Measurements from ENCODE around the gene RASL11A. TPM values are rescaled to one million over a fixed set of nuclear protein-coding genes. Genes with fewer than 3 reads are reported as not detected.

RASL11A gene
- total RNA-seq, 1 donor from 2014 or later: not detected

DNA sequence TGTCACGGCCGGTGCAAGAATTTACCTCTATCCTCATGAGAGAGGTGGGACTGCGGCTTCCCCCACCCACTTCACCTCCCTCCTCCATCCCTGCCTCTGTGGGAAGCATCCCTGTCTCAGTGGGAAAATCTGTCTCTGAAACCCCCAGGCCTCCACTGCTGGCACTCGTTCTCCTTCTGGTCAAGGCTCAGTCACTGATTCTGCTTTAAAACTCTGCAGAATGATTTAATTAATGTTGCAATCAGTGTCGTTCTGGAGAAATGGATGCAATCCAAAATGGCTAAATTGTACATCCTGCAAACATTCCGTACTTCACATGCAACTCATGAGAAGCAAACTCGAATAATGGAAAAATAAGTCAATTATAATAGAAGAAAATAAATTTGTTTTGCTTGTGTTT, 5.6 kb downstream of the RASL11A start:
- Mint-ChIP-seq H3K27me3 (ENCODE audit: insufficient read depth, low read depth) (peaks cover 14% of the 10 kb centered on the region), H3K9me3 (no peaks in the 10 kb centered on the region), H3K27ac (no peak overlapping the region), H3K4me1 (peaks cover 5% of the 10 kb centered on the region), H3K36me3 (no peaks in the 10 kb centered on the region), H3K4me3 (no peak overlapping the region)
- H3K9me3 ChIP-seq (ENCODE audit: low read depth): no peaks in the 10 kb centered on the region
- H3K4me2 ChIP-seq: no peak overlapping the region
- no peaks in the 10 kb centered on the region for H3K4me1 ChIP-seq
- H3F3A ChIP-seq (ENCODE audit: low read depth): no peaks in the 10 kb centered on the region
- H3K27ac ChIP-seq: no peak overlapping the region
- no peak overlapping the region for H3K9ac ChIP-seq
- H3K27me3 ChIP-seq: peaks cover 21% of the 10 kb centered on the region
- no peaks in the 10 kb centered on the region for H3K36me3 ChIP-seq
- no peaks in the 10 kb centered on the region for H4K20me1 ChIP-seq (ENCODE audit: low read depth)
- no peak for TF ChIP-seq EZH2phosphoT487 (IDR thresholded peaks at IDR 0.05)
- no peak for TF ChIP-seq EZH2 (IDR thresholded peaks at IDR 0.05)
- TF ChIP-seq, protein P1, sequence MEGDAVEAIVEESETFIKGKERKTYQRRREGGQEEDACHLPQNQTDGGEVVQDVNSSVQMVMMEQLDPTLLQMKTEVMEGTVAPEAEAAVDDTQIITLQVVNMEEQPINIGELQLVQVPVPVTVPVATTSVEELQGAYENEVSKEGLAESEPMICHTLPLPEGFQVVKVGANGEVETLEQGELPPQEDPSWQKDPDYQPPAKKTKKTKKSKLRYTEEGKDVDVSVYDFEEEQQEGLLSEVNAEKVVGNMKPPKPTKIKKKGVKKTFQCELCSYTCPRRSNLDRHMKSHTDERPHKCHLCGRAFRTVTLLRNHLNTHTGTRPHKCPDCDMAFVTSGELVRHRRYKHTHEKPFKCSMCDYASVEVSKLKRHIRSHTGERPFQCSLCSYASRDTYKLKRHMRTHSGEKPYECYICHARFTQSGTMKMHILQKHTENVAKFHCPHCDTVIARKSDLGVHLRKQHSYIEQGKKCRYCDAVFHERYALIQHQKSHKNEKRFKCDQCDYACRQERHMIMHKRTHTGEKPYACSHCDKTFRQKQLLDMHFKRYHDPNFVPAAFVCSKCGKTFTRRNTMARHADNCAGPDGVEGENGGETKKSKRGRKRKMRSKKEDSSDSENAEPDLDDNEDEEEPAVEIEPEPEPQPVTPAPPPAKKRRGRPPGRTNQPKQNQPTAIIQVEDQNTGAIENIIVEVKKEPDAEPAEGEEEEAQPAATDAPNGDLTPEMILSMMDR (IDR thresholded peaks at IDR 0.05): no peak
- no peak overlapping the region for H3K4me3 ChIP-seq
- DNase-seq (ENCODE audit: low spot score): no peak
- no peak overlapping the region for H2AFZ ChIP-seq (replicated peaks)
- no peaks in the 10 kb centered on the region for H3K79me2 ChIP-seq (ENCODE audit: low read depth)

DNA sequence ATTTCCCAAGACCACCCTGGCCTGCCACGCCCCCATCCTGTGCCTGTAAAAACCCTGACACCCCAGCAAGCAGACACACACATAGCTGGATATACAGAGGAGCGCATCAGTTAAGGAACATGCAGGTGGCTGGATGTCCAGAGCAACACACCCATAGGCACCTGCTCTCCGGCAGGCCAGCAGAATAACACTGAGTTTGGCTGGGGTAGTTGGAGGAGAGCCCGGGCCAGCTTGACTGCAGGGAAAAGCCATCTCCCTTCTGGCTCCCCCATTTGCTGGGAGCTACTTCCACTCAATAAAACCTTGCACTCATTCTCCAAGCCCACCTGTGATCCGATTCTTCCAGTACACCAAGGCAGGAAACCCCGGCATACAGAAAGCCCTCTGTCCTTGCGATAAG, 8.9 kb downstream of the RASL11A start:
- no peaks in the 10 kb centered on the region for H3F3A ChIP-seq (ENCODE audit: low read depth)
- no peaks in the 10 kb centered on the region for H3K79me2 ChIP-seq (ENCODE audit: low read depth)
- no peak overlapping the region for H2AFZ ChIP-seq (replicated peaks)
- H3K27ac ChIP-seq: no peak overlapping the region
- Mint-ChIP-seq H3K9me3 (no peaks in the 10 kb centered on the region), H3K27ac (no peak overlapping the region), H3K4me1 (no peaks in the 10 kb centered on the region), H3K36me3 (no peaks in the 10 kb centered on the region), H3K4me3 (no peak overlapping the region), H3K27me3 (ENCODE audit: insufficient read depth, low read depth) (peaks cover 4% of the 10 kb centered on the region)
- H3K4me1 ChIP-seq: no peaks in the 10 kb centered on the region
- H3K27me3 ChIP-seq: no peaks in the 10 kb centered on the region
- H3K9me3 ChIP-seq (ENCODE audit: low read depth): no peaks in the 10 kb centered on the region
- no peaks in the 10 kb centered on the region for H3K36me3 ChIP-seq
- H3K9ac ChIP-seq: no peak overlapping the region
- TF ChIP-seq EZH2 (IDR thresholded peaks at IDR 0.05) (no peak), EZH2phosphoT487 (IDR thresholded peaks at IDR 0.05) (no peak)
- TF ChIP-seq, protein P1 (IDR thresholded peaks at IDR 0.05): no peak
- H4K20me1 ChIP-seq (ENCODE audit: low read depth): no peaks in the 10 kb centered on the region
- no peak overlapping the region for H3K4me3 ChIP-seq
- no peak for DNase-seq (ENCODE audit: low spot score)
- no peak overlapping the region for H3K4me2 ChIP-seq

DNA sequence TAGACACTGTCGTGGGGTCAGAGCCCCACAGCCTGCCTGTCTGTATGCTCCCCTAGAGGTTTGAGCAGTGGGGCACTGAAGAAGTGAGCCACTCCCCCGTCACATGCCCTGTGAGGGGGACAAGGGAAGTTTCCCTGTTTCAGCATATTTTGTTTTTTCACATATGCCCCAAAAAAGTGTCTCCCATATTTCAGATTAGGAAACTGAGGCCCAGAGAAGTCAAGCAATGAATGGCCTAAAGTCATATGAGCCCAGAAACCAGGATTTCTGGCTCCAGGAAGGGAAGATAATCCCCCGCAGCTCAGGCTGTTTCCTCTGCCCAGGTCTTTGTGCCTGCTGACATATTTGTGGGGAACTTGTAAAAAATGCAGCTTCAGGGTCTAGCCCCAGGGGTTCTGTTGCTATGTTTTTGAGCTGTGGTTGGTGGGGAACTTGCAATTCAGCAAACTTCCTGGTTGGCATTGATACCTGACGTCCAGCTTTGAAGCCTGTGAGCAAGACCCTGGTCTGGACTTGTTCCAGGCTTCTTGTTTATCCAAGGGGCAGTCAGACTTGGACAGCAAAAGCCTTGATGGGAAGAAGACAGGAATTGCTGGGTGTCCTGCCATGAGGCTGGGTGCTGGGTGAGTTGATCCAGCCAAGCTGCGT, 9.5 kb downstream of the RASL11A start:
- Mint-ChIP-seq H3K4me3 (no peak overlapping the region), H3K27me3 (ENCODE audit: insufficient read depth, low read depth) (peaks cover 4% of the 10 kb centered on the region), H3K4me1 (no peaks in the 10 kb centered on the region), H3K9me3 (no peaks in the 10 kb centered on the region), H3K36me3 (no peaks in the 10 kb centered on the region), H3K27ac (no peak overlapping the region)
- Histone ChIP-seq H2AFZ (replicated peaks) (no peak overlapping the region), H3K4me2 (no peak overlapping the region), H3K9me3 (ENCODE audit: low read depth) (no peaks in the 10 kb centered on the region), H3K4me1 (no peaks in the 10 kb centered on the region), H3K9ac (no peak overlapping the region), H3K27me3 (no peaks in the 10 kb centered on the region), H3K4me3 (no peak overlapping the region), H4K20me1 (ENCODE audit: low read depth) (no peaks in the 10 kb centered on the region), H3K27ac (no peak overlapping the region), H3K36me3 (no peaks in the 10 kb centered on the region), H3F3A (ENCODE audit: low read depth) (no peaks in the 10 kb centered on the region), H3K79me2 (ENCODE audit: low read depth) (no peaks in the 10 kb centered on the region)
- DNase-seq (ENCODE audit: low spot score): no peak
- TF ChIP-seq, protein P1 (IDR thresholded peaks at IDR 0.05): no peak
- TF ChIP-seq EZH2phosphoT487 (IDR thresholded peaks at IDR 0.05) (no peak), EZH2 (IDR thresholded peaks at IDR 0.05) (no peak)
